ENCODE results near the gene PSD2.

DNA sequence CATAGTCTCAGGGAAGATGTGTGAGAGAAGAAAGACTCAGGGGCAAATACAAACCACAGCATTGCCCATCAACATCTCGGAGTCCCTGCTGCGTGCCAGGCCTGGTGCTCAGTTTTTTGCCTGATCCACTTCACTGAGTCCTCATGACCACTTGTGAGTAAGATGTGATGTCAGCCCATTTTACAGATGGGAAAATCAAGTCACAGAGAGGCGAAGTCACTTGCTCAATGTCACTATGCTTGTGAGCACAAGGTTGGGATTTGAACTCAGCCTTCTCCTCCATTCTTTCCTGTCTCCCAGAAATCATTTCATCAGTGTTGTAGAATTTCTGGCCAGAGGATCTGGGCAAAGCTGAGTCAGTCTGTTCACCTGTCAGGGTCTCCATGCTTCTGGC is 34.6 kb upstream of the PSD2 start:
- TF ChIP-seq, protein P1, sequence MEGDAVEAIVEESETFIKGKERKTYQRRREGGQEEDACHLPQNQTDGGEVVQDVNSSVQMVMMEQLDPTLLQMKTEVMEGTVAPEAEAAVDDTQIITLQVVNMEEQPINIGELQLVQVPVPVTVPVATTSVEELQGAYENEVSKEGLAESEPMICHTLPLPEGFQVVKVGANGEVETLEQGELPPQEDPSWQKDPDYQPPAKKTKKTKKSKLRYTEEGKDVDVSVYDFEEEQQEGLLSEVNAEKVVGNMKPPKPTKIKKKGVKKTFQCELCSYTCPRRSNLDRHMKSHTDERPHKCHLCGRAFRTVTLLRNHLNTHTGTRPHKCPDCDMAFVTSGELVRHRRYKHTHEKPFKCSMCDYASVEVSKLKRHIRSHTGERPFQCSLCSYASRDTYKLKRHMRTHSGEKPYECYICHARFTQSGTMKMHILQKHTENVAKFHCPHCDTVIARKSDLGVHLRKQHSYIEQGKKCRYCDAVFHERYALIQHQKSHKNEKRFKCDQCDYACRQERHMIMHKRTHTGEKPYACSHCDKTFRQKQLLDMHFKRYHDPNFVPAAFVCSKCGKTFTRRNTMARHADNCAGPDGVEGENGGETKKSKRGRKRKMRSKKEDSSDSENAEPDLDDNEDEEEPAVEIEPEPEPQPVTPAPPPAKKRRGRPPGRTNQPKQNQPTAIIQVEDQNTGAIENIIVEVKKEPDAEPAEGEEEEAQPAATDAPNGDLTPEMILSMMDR (IDR thresholded peaks at IDR 0.05): no peak
- no peak for TF ChIP-seq POLR2AphosphoS5 (IDR thresholded peaks at IDR 0.05)
- no peak for TF ChIP-seq POLR2A (IDR thresholded peaks at IDR 0.05)

Data from sigmoid colon (tissue), 4 donors.